ENCODE data around the gene E2F4.

The E2F4 gene

DNA sequence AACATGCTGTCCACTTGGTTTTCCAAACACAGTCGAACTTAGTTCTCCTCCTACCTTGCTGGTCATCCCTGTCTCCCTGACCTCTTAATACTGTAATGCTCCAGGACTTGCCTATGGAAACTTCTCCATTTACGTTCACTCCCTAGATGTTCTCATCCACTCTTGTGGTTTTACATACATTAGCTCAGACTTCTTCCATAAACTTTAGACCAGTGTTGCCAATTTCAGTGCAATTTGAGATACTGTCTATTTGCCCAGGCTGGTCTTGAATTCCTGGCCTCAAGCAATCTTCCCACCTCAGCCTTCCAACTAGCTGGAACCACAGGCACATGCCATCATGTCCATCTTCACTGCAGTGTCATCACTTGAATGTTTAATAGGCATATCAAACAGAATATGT, 9.7 kb upstream of the E2F4 start:
- TF ChIP-seq, protein P1, sequence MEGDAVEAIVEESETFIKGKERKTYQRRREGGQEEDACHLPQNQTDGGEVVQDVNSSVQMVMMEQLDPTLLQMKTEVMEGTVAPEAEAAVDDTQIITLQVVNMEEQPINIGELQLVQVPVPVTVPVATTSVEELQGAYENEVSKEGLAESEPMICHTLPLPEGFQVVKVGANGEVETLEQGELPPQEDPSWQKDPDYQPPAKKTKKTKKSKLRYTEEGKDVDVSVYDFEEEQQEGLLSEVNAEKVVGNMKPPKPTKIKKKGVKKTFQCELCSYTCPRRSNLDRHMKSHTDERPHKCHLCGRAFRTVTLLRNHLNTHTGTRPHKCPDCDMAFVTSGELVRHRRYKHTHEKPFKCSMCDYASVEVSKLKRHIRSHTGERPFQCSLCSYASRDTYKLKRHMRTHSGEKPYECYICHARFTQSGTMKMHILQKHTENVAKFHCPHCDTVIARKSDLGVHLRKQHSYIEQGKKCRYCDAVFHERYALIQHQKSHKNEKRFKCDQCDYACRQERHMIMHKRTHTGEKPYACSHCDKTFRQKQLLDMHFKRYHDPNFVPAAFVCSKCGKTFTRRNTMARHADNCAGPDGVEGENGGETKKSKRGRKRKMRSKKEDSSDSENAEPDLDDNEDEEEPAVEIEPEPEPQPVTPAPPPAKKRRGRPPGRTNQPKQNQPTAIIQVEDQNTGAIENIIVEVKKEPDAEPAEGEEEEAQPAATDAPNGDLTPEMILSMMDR (IDR thresholded peaks at IDR 0.05; ENCODE audit: low read depth, low read length, missing control alignments), result no peak
- H3K4me3 ChIP-seq (ENCODE audit: low read depth, low read length), result no peak overlapping the region
- in situ Hi-C loops (cut with HindIII; ENCODE audit: low sequenced_read_pairs), result no loop called here
- DNase-seq (ENCODE audit: low read depth), result no peak

DNA sequence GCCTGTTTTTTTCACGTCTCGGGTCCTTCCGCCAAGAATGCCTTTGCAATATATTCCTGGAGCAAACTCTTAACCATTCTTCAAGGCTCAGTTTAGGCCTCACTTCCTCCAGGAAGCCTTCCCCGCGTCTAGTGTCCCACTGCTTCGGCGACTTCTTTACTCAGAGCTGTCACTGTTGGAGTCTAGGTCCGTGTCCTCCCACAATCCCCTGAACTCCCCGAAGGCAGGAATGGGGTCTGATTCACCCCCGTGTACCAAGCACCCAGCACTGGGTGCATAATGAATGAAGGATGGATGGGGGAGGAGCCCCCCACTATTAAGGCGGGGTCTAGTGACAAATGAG, 8.7 kb upstream of the E2F4 start:
- in situ Hi-C loops (cut with HindIII; ENCODE audit: low sequenced_read_pairs), result no loop called here
- H3K4me3 ChIP-seq (ENCODE audit: low read depth, low read length), result peak overlapping the region; percentile 58
- TF ChIP-seq, protein P1 (IDR thresholded peaks at IDR 0.05; ENCODE audit: low read depth, low read length, missing control alignments), result no peak
- no peak for DNase-seq (ENCODE audit: low read depth)

DNA sequence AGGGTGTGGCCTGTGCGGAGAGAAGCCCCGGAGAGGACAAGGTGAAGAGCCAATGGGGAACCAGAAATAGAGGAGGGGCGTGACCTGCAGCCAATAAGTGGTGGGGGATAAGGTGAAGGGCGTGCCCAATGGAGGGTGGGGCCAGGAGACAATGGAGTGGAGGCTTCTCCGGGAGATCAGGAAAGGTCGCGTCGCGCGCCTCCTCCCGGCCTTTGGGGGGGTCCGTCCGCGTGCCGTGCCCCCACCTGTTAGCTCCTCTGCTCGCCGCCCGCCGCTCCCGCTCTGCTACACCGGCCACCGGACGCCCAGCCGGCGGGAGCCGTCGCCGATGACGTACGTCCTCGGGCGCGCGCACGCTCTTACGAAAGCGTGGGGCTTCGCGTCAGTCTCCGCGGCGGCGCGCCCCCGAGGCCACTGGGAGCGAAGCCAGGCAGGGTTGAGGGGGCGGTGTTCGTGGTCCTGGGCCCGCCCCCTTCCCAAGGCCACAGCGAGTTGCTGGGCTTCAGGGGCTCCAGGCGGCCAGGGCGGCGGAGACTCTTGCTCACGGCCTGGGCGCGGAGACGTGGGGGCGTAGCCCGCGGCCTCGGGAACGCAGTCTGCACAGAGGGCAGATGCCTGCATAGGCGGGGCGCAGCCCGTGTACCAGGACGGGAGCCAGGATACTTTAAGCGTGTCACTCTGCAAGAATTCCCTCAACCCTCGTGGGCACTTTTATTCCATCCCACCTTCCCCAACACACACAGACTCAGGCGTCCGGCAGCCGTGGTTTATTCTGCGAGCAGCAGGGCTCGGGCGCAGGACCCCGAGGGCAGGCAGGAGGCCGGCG, 8.1 kb upstream of the E2F4 start, which contains the start of gene MATCAP1:
MATCAP1 (minus strand) TSS at position 337 of the 826 bp plus-strand sequence. CDS start 3,353 bp downstream, outside the sequence.
- in situ Hi-C loops (cut with HindIII; ENCODE audit: low sequenced_read_pairs), result no loop called here
- H3K4me3 ChIP-seq (ENCODE audit: low read depth, low read length), result peak within 1 kb of the TSS; percentile 58
- peak; percentile 92 for DNase-seq (ENCODE audit: low read depth)
- TF ChIP-seq, protein P1 (IDR thresholded peaks at IDR 0.05; ENCODE audit: low read depth, low read length, missing control alignments), result no peak

DNA sequence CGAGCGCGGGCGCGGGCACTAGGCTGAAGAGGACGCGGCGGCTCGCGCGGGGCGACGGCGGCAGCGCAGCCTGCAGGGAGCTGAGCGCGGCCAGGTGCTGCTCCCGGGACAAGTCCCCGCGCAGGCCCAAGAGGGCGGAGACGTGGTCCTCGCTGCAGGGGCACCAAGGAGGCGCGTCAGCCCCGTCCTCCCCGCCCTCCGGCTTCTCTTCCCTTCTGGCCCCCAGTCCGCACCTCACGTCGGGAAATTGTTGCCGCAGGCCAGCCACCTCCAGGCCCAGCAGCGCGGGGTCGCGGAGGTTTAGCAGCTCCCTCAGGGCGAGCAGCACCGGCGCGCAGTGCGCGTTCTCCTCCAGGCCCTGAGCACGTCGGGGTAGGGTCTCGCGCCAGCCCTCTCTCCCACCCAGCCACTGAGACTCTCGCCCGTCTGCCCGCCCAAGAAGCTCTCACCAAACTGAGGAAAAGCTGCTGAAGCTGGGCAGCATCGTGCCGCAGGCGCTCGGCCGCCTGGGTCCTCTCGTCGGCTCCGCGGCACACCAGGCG, 7.4 kb upstream of the E2F4 start:
- in situ Hi-C loops (cut with HindIII; ENCODE audit: low sequenced_read_pairs), result no loop called here
- no peak for DNase-seq (ENCODE audit: low read depth)
- TF ChIP-seq, protein P1 (IDR thresholded peaks at IDR 0.05; ENCODE audit: low read depth, low read length, missing control alignments), result no peak
- peak overlapping the region; percentile 58 for H3K4me3 ChIP-seq (ENCODE audit: low read depth, low read length)

DNA sequence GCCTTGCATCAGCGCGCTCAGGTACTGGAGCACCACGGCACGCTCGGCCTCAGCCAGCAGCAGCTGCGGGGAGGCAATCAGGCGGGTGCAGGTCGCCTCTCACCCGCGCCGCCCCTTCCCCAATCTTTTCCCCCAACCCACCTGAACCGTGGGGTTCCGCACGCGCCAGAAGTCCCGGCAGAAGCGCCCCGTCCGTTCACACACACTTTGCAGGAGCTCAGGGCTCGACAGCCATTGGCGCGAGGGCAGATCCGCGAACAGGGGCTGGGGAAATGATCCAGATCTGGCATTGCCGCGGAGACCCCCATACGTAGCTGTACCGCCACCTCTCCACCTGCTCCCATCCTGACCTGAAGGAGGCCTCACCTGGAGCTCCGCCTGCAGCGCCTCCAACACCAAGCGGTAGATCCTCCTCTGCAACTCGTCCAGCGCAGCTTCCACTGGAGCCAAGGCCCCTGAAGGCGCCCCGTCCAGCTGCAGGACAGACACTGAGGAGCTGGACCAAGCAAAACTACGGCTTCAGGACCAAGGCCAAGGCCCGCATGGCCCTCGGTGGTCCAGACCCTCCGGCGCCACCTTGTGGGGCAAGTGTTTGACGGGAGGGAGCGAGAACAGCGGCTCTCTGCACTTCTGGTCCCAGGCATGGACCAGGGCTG, 6.8 kb upstream of the E2F4 start:
- no peak overlapping the region for H3K4me3 ChIP-seq (ENCODE audit: low read depth, low read length)
- DNase-seq (ENCODE audit: low read depth), result peak; percentile 84
- TF ChIP-seq, protein P1 (IDR thresholded peaks at IDR 0.05; ENCODE audit: low read depth, low read length, missing control alignments), result peak; percentile 84
- in situ Hi-C loops (cut with HindIII; ENCODE audit: low sequenced_read_pairs), result no loop called here

DNA sequence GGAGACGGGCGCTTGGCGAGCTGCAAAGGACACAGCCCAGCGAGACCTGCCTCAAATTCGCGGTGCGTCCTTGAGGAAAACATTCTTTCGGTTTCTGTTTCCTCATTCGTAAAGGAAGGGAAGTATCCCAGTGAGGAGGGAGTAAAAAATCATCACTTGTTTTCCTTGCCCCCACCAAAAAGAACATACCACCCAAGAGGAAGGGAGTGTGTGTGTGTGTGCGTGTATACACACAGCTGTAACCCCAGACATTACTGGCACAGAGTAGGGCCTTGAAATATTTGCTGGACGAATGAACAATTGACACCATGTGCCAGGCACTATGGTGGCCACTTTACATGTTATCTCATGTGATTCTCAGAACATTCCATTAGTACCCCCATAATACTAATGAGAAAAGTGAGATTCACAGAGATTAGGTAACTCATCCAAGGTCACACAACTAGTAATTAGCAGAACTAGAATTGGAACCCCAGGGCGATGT, 6.3 kb upstream of the E2F4 start:
- in situ Hi-C loops (cut with HindIII; ENCODE audit: low sequenced_read_pairs), result no loop called here
- DNase-seq (ENCODE audit: low read depth), result no peak
- H3K4me3 ChIP-seq (ENCODE audit: low read depth, low read length), result no peak overlapping the region
- TF ChIP-seq, protein P1 (IDR thresholded peaks at IDR 0.05; ENCODE audit: low read depth, low read length, missing control alignments), result no peak

Data from astrocyte of the cerebellum (primary cell).